Liver (tissue), 3 donors: Measurements from ENCODE around the gene DET1.
A peak's percentile ranks its signal among the peaks of the same experiment; 100 is the strongest.

ENCODE experiments used
- EGR1 ChIP-seq, 2 donors: IDR thresholded peaks; 2 replicates each; pipeline ENCODE4 v1.6.1; 2016 to 2018; ENCODE audit warnings: antibody characterized with exemption in 2 of 2, low read depth in 2 of 2
- HNF4A ChIP-seq, 2 donors: conservative IDR thresholded peaks; 2 replicates each; pipeline ENCODE4 v1.6.1; 2016; ENCODE audit warnings: antibody characterized with exemption in 2 of 2, mild to moderate bottlenecking in 2 of 2
- RXRA ChIP-seq, 2 donors: IDR thresholded peaks; 2 replicates each; pipeline ENCODE4 v1.6.1; 2017 to 2018; ENCODE audit warnings: antibody characterized with exemption in 2 of 2, mild to moderate bottlenecking in 1 of 2
- TF ChIP-seq, protein P1 (sequence below): fragments of 150-350 bp; IDR thresholded peaks from 2 replicates; pipeline ENCODE4 v1.5.1; 2017; ENCODE audit warnings: improper control_type of control experiment, low read depth, low read length; ENCODE audit not compliant: missing input control
- donor health status: healthy.
- donor health status: healthy.

DNA sequence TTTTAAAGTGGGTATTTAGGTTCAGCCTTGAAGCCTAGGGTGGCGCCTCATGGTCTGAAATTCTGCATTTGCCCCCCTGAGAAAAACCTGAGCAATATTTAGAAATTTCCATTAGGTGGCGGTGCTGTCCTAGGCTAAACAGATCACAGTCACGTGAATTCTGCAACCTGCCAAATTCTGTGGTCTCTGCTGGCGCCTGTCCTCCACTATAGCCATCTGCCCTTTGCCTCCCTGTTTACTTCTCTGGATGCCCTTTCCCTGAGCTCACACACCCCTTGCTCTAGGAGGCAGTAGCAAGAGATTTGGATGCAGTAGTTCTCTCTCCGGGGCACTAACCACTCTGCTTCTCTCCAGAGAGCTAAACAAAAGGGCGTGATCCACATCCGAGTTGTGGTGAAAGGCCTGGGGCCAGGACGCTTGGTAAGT lies 69.8 kb downstream of the DET1 start:
- TF ChIP-seq, protein P1, sequence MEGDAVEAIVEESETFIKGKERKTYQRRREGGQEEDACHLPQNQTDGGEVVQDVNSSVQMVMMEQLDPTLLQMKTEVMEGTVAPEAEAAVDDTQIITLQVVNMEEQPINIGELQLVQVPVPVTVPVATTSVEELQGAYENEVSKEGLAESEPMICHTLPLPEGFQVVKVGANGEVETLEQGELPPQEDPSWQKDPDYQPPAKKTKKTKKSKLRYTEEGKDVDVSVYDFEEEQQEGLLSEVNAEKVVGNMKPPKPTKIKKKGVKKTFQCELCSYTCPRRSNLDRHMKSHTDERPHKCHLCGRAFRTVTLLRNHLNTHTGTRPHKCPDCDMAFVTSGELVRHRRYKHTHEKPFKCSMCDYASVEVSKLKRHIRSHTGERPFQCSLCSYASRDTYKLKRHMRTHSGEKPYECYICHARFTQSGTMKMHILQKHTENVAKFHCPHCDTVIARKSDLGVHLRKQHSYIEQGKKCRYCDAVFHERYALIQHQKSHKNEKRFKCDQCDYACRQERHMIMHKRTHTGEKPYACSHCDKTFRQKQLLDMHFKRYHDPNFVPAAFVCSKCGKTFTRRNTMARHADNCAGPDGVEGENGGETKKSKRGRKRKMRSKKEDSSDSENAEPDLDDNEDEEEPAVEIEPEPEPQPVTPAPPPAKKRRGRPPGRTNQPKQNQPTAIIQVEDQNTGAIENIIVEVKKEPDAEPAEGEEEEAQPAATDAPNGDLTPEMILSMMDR, result peak; percentile 69
- peak; percentile 71 to 77 for TF ChIP-seq HNF4A (conservative IDR thresholded peaks at IDR 0.05)
- TF ChIP-seq RXRA (IDR thresholded peaks at IDR 0.05), result peak; percentile 61 to 76
- TF ChIP-seq EGR1 (IDR thresholded peaks at IDR 0.05; ENCODE audit: low read depth in 2 of 2), result no peak
